OCI-LY1 (cell line): ENCODE data around the gene TDRD6.

ENCODE experiments used
- CTCF ChIP-seq: fragments of 200-600 bp; sonication (generic), shearing (Covaris generic); IDR thresholded peaks from 2 replicates; pipeline ENCODE4 v1.5.1; 2017; ENCODE audit warnings: mild to moderate bottlenecking, antibody characterized with exemption, low read length, moderate library complexity, mixed read lengths
- EZH2 ChIP-seq: fragments of 200-600 bp; sonication (generic), shearing (Covaris generic); IDR thresholded peaks from 2 replicates; pipeline ENCODE4 v1.8.0; 2017; ENCODE audit warnings: borderline replicate concordance, mixed run types, mild to moderate bottlenecking, antibody characterized with exemption, low read length, moderate library complexity, mixed read lengths

GRCh38 chr6:46690141-46690755, 2.6 kb downstream of the TDRD6 start:
- TF ChIP-seq CTCF (no peak), EZH2 (no peak)
